IPS-18a (cell line): ENCODE results near the gene RYR2.

Experiments used
- H3K27ac ChIP-seq: one replicate; pipeline ENCODE4 v1.5.1; 2013; ENCODE audit warnings: low read length
- H3K27me3 ChIP-seq: one replicate; pipeline ENCODE4 v1.6.1; 2013; ENCODE audit warnings: mild to moderate bottlenecking, low read length; ENCODE audit not compliant: control insufficient read depth, insufficient read depth
- H3K36me3 ChIP-seq: one replicate; pipeline ENCODE4 v1.6.1; 2013; ENCODE audit warnings: low read depth, low read length; ENCODE audit not compliant: control insufficient read depth
- H3K4me1 ChIP-seq: one replicate; pipeline ENCODE4 v1.6.1; 2013; ENCODE audit warnings: low read depth, low read length; ENCODE audit not compliant: control insufficient read depth
- H3K4me3 ChIP-seq: one replicate; pipeline ENCODE4 v1.5.1; 2013; ENCODE audit warnings: low read length
- H3K9ac ChIP-seq: one replicate; pipeline ENCODE4 v1.6.1; 2013; ENCODE audit warnings: mild to moderate bottlenecking, low read length, moderate library complexity
- H3K9me3 ChIP-seq: one replicate; pipeline ENCODE4 v1.6.1; 2013; ENCODE audit warnings: low read depth, low read length; ENCODE audit not compliant: control insufficient read depth

Gene RYR2

GRCh38 chr1:237473854-237474253 lies 431.9 kb downstream of the RYR2 start:
- no peak overlapping the region for H3K27ac ChIP-seq
- no peaks in the 10 kb centered on the region for H3K27me3 ChIP-seq
- no peak overlapping the region for H3K9ac ChIP-seq
- no peaks in the 10 kb centered on the region for H3K9me3 ChIP-seq
- H3K4me3 ChIP-seq = no peak overlapping the region
- no peaks in the 10 kb centered on the region for H3K4me1 ChIP-seq
- no peaks in the 10 kb centered on the region for H3K36me3 ChIP-seq

- Histone ChIP-seq H3K36me3 (no peaks in the 10 kb centered on the region), H3K9ac (no peak overlapping the region), H3K27me3 (no peaks in the 10 kb centered on the region), H3K27ac (no peak overlapping the region), H3K4me1 (no peaks in the 10 kb centered on the region), H3K4me3 (no peak overlapping the region), H3K9me3 (no peaks in the 10 kb centered on the region)
These were observed 436.1 kb downstream of the RYR2 start for GRCh38 chr1:237478082-237478481.

- Histone ChIP-seq H3K27ac (no peak overlapping the region), H3K9me3 (no peaks in the 10 kb centered on the region), H3K36me3 (no peaks in the 10 kb centered on the region), H3K27me3 (no peaks in the 10 kb centered on the region), H3K4me1 (no peaks in the 10 kb centered on the region), H3K9ac (no peak overlapping the region), H3K4me3 (no peak overlapping the region)
These were observed 436.9 kb downstream of the RYR2 start for GRCh38 chr1:237478842-237479241.

- Histone ChIP-seq H3K4me1 (no peaks in the 10 kb centered on the region), H3K9me3 (no peaks in the 10 kb centered on the region), H3K9ac (no peak overlapping the region), H3K27me3 (no peaks in the 10 kb centered on the region), H3K27ac (no peak overlapping the region), H3K36me3 (no peaks in the 10 kb centered on the region), H3K4me3 (no peak overlapping the region)
These were observed 440.8 kb downstream of the RYR2 start for GRCh38 chr1:237482777-237483176.

- no peaks in the 10 kb centered on the region for H3K4me1 ChIP-seq
- H3K9me3 ChIP-seq = no peaks in the 10 kb centered on the region
- no peak overlapping the region for H3K27ac ChIP-seq
- H3K9ac ChIP-seq = no peak overlapping the region
- no peak overlapping the region for H3K4me3 ChIP-seq
- no peaks in the 10 kb centered on the region for H3K27me3 ChIP-seq
- H3K36me3 ChIP-seq = no peaks in the 10 kb centered on the region
These were observed 450.4 kb downstream of the RYR2 start for GRCh38 chr1:237492359-237492758.

- Histone ChIP-seq H3K4me1 (no peaks in the 10 kb centered on the region), H3K27me3 (no peaks in the 10 kb centered on the region), H3K9me3 (no peaks in the 10 kb centered on the region), H3K36me3 (no peaks in the 10 kb centered on the region), H3K27ac (no peak overlapping the region), H3K4me3 (no peak overlapping the region), H3K9ac (no peak overlapping the region)
These were observed 458.6 kb downstream of the RYR2 start for GRCh38 chr1:237500566-237500965.

- no peaks in the 10 kb centered on the region for H3K36me3 ChIP-seq
These were observed 461.3 kb downstream of the RYR2 start for GRCh38 chr1:237503292-237503691.

GRCh38 chr1:237507005-237507404 lies 465.0 kb downstream of the RYR2 start:
- no peak overlapping the region for H3K27ac ChIP-seq
- no peaks in the 10 kb centered on the region for H3K27me3 ChIP-seq
- no peaks in the 10 kb centered on the region for H3K4me1 ChIP-seq
- H3K4me3 ChIP-seq = no peak overlapping the region
- no peaks in the 10 kb centered on the region for H3K9me3 ChIP-seq
- no peak overlapping the region for H3K9ac ChIP-seq
- H3K36me3 ChIP-seq = no peaks in the 10 kb centered on the region

More at GRCh38 chr1:237503292-237503691, 461.3 kb downstream of the RYR2 start:
- H3K27me3 ChIP-seq = no peaks in the 10 kb centered on the region
- H3K27ac ChIP-seq = no peak overlapping the region
- H3K9ac ChIP-seq = no peak overlapping the region
- no peaks in the 10 kb centered on the region for H3K9me3 ChIP-seq
- H3K4me1 ChIP-seq = no peaks in the 10 kb centered on the region
- H3K4me3 ChIP-seq = no peak overlapping the region

- H3K27ac ChIP-seq = no peak overlapping the region
- H3K9me3 ChIP-seq = no peaks in the 10 kb centered on the region
- no peaks in the 10 kb centered on the region for H3K36me3 ChIP-seq
- no peaks in the 10 kb centered on the region for H3K27me3 ChIP-seq
- H3K4me3 ChIP-seq = no peak overlapping the region
- no peak overlapping the region for H3K9ac ChIP-seq
- no peaks in the 10 kb centered on the region for H3K4me1 ChIP-seq
These were observed 467.8 kb downstream of the RYR2 start for GRCh38 chr1:237509748-237510147.

GRCh38 chr1:237525102-237525501 lies 483.1 kb downstream of the RYR2 start:
- H3K36me3 ChIP-seq = no peaks in the 10 kb centered on the region
- H3K9ac ChIP-seq = no peak overlapping the region
- H3K4me3 ChIP-seq = no peak overlapping the region
- no peak overlapping the region for H3K27ac ChIP-seq
- no peaks in the 10 kb centered on the region for H3K27me3 ChIP-seq
- no peaks in the 10 kb centered on the region for H3K4me1 ChIP-seq
- H3K9me3 ChIP-seq = no peaks in the 10 kb centered on the region

- Histone ChIP-seq H3K9ac (no peak overlapping the region), H3K9me3 (no peaks in the 10 kb centered on the region), H3K36me3 (no peaks in the 10 kb centered on the region), H3K27me3 (no peaks in the 10 kb centered on the region), H3K4me1 (no peaks in the 10 kb centered on the region), H3K4me3 (no peak overlapping the region), H3K27ac (no peak overlapping the region)
These were observed 485.8 kb downstream of the RYR2 start for GRCh38 chr1:237527761-237528160.

- no peak overlapping the region for H3K9ac ChIP-seq
- H3K4me3 ChIP-seq = no peak overlapping the region
- H3K27ac ChIP-seq = no peak overlapping the region
- H3K9me3 ChIP-seq = no peaks in the 10 kb centered on the region
- H3K36me3 ChIP-seq = no peaks in the 10 kb centered on the region
- H3K4me1 ChIP-seq = no peaks in the 10 kb centered on the region
- H3K27me3 ChIP-seq = no peaks in the 10 kb centered on the region
These were observed 486.6 kb downstream of the RYR2 start for GRCh38 chr1:237528545-237528944.
